Muscle layer of colon (tissue), 2 donors: ENCODE results near the gene CREBBP.

Experiments used
- H3K27ac ChIP-seq: one replicate; pipeline ENCODE4 v1.7.0; 2013; ENCODE audit warnings: low read depth, mild to moderate bottlenecking, low read length, moderate library complexity
- H3K27me3 ChIP-seq, 2 donors: one replicate each; pipeline ENCODE4 v1.7.0; 2013; ENCODE audit warnings: low read length in 2 of 2, mild to moderate bottlenecking in 2 of 2; ENCODE audit not compliant: insufficient read depth in 2 of 2, control insufficient read depth in 1 of 2
- H3K36me3 ChIP-seq: one replicate; pipeline ENCODE4 v1.7.0; 2013; ENCODE audit warnings: mild to moderate bottlenecking, low read length; ENCODE audit not compliant: insufficient read depth
- H3K4me1 ChIP-seq: one replicate; pipeline ENCODE4 v1.7.0; 2013; ENCODE audit warnings: mild to moderate bottlenecking, low read length; ENCODE audit not compliant: insufficient read depth
- H3K4me3 ChIP-seq, 2 donors: one replicate each; pipeline ENCODE4 v1.7.0; 2013; ENCODE audit warnings: low read length in 2 of 2, low read depth in 1 of 2, mild to moderate bottlenecking in 1 of 2, moderate library complexity in 1 of 2
- H3K9ac ChIP-seq: one replicate; pipeline ENCODE4 v1.7.0; 2013; ENCODE audit warnings: low read length
- H3K9me3 ChIP-seq: one replicate; pipeline ENCODE4 v1.7.0; 2013; ENCODE audit warnings: mild to moderate bottlenecking, low read length
- donor health status: abdominal sarcoma.
- donor health status: Adenocarcinoma of cecum.

The CREBBP gene

GRCh38 chr16:3816326-3816725, 64.2 kb downstream of the CREBBP start:
- no peak overlapping the region for H3K9ac ChIP-seq
- H3K36me3 ChIP-seq: no peaks in the 10 kb centered on the region
- H3K27me3 ChIP-seq: no peaks in the 10 kb centered on the region
- H3K4me3 ChIP-seq: no peak overlapping the region
- H3K27ac ChIP-seq: no peak overlapping the region
- H3K9me3 ChIP-seq: no peaks in the 10 kb centered on the region
- H3K4me1 ChIP-seq: peaks cover 54% of the 10 kb centered on the region

GRCh38 chr16:3814755-3815154, 65.8 kb downstream of the CREBBP start:
- peaks cover 5% of the 10 kb centered on the region for H3K36me3 ChIP-seq
- no peaks in the 10 kb centered on the region for H3K27me3 ChIP-seq
- no peaks in the 10 kb centered on the region for H3K9me3 ChIP-seq
- H3K9ac ChIP-seq: no peak overlapping the region
- peaks cover 38% of the 10 kb centered on the region for H3K4me1 ChIP-seq
- H3K4me3 ChIP-seq: no peak overlapping the region
- no peak overlapping the region for H3K27ac ChIP-seq

GRCh38 chr16:3812469-3813172, 67.9 kb downstream of the CREBBP start:
- H3K27me3 ChIP-seq: no peaks in the 10 kb centered on the region
- peaks cover 24% of the 10 kb centered on the region for H3K4me1 ChIP-seq
- H3K27ac ChIP-seq: no peak overlapping the region
- H3K9ac ChIP-seq: no peak overlapping the region
- H3K36me3 ChIP-seq: peaks cover 16% of the 10 kb centered on the region
- no peak overlapping the region for H3K4me3 ChIP-seq
- H3K9me3 ChIP-seq: no peaks in the 10 kb centered on the region

GRCh38 chr16:3810818-3811217, 69.7 kb downstream of the CREBBP start:
- H3K9ac ChIP-seq: no peak overlapping the region
- H3K27ac ChIP-seq: no peak overlapping the region
- H3K27me3 ChIP-seq: no peaks in the 10 kb centered on the region
- peaks cover 18% of the 10 kb centered on the region for H3K4me1 ChIP-seq
- peaks cover 25% of the 10 kb centered on the region for H3K36me3 ChIP-seq
- no peaks in the 10 kb centered on the region for H3K9me3 ChIP-seq
- H3K4me3 ChIP-seq: no peak overlapping the region

GRCh38 chr16:3810198-3810664, 70.3 kb downstream of the CREBBP start:
- no peaks in the 10 kb centered on the region for H3K27me3 ChIP-seq
- no peaks in the 10 kb centered on the region for H3K9me3 ChIP-seq
- H3K9ac ChIP-seq: no peak overlapping the region
- H3K36me3 ChIP-seq: peaks cover 25% of the 10 kb centered on the region
- no peak overlapping the region for H3K4me3 ChIP-seq
- peaks cover 18% of the 10 kb centered on the region for H3K4me1 ChIP-seq
- H3K27ac ChIP-seq: no peak overlapping the region

GRCh38 chr16:3808308-3809063, 72.0 kb downstream of the CREBBP start:
- Histone ChIP-seq H3K9me3 (no peaks in the 10 kb centered on the region), H3K27me3 (no peaks in the 10 kb centered on the region), H3K36me3 (peaks cover 25% of the 10 kb centered on the region), H3K9ac (no peak overlapping the region), H3K4me1 (peaks cover 26% of the 10 kb centered on the region), H3K27ac (no peak overlapping the region), H3K4me3 (no peak overlapping the region)

- Histone ChIP-seq H3K27ac (no peak overlapping the region), H3K4me1 (peaks cover 22% of the 10 kb centered on the region), H3K27me3 (no peaks in the 10 kb centered on the region), H3K9me3 (no peaks in the 10 kb centered on the region), H3K4me3 (no peak overlapping the region), H3K36me3 (peaks cover 25% of the 10 kb centered on the region), H3K9ac (no peak overlapping the region)
Observed at GRCh38 chr16:3807425-3808123, 72.9 kb downstream of the CREBBP start.

GRCh38 chr16:3804426-3805016, 76.0 kb downstream of the CREBBP start:
- H3K27me3 ChIP-seq: no peaks in the 10 kb centered on the region
- no peaks in the 10 kb centered on the region for H3K9me3 ChIP-seq
- no peak overlapping the region for H3K4me3 ChIP-seq
- peaks cover 23% of the 10 kb centered on the region for H3K4me1 ChIP-seq
- H3K36me3 ChIP-seq: peaks cover 17% of the 10 kb centered on the region
- H3K27ac ChIP-seq: no peak overlapping the region
- no peak overlapping the region for H3K9ac ChIP-seq

GRCh38 chr16:3800477-3801270, 79.8 kb downstream of the CREBBP start:
- H3K4me3 ChIP-seq: no peak overlapping the region
- H3K9me3 ChIP-seq: no peaks in the 10 kb centered on the region
- no peak overlapping the region for H3K27ac ChIP-seq
- no peaks in the 10 kb centered on the region for H3K36me3 ChIP-seq
- H3K9ac ChIP-seq: no peak overlapping the region
- H3K4me1 ChIP-seq: peaks cover 39% of the 10 kb centered on the region
- H3K27me3 ChIP-seq: no peaks in the 10 kb centered on the region

GRCh38 chr16:3800019-3800418, 80.5 kb downstream of the CREBBP start:
- Histone ChIP-seq H3K4me1 (peaks cover 46% of the 10 kb centered on the region), H3K27me3 (no peaks in the 10 kb centered on the region), H3K4me3 (no peak overlapping the region), H3K9me3 (no peaks in the 10 kb centered on the region), H3K36me3 (no peaks in the 10 kb centered on the region), H3K27ac (no peak overlapping the region), H3K9ac (no peak overlapping the region)
